Measurements from ENCODE around the gene PLBD2.
"Not testable (repeated sequence)": the region's sequence is repeated elsewhere in the genome, so short reads cannot be mapped to it uniquely, and the experiment has no call there.

Gene PLBD2

DNA sequence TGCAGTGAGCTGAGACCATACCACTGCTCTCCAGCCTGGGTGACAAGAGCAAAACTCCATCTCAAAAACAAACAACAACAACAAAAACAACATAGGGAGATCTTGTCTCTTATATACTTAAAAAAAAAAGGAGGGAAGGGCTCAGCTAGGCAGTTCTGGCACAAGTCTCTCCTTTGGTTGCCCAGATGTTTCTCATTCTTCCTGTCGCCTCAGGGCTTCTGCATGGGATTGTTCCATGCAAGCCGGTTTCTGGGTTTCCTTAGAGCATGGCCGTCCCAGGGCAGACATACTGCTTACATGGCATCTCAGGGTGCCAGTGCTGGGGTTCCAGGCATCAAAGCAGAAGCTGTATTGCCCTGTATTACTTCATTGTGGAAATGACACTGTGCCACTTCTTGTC, 18.3 kb upstream of the PLBD2 start:
- Histone ChIP-seq H3K4me1 (ENCODE audit: control insufficient read depth, low read depth, low read length) (no peaks in the 10 kb centered on the region), H3K4me3 (ENCODE audit: low read length) (no peak overlapping the region), H3K9ac (ENCODE audit: low read length) (no peak overlapping the region), H3K27me3 (ENCODE audit: control insufficient read depth, insufficient read depth, low read length) (no peaks in the 10 kb centered on the region), H3K9me3 (ENCODE audit: control insufficient read depth, low read depth, low read length) (no peaks in the 10 kb centered on the region), H3K27ac (ENCODE audit: low read length) (no peak overlapping the region), H3K36me3 (ENCODE audit: control insufficient read depth, low read depth, low read length) (no peaks in the 10 kb centered on the region)

- H3K36me3 ChIP-seq (ENCODE audit: control insufficient read depth, low read depth, low read length), result no peaks in the 10 kb centered on the region
- no peaks in the 10 kb centered on the region for H3K9me3 ChIP-seq (ENCODE audit: control insufficient read depth, low read depth, low read length)
- H3K4me3 ChIP-seq (ENCODE audit: low read length), result no peak overlapping the region
- H3K9ac ChIP-seq (ENCODE audit: low read length), result no peak overlapping the region
- no peak overlapping the region for H3K27ac ChIP-seq (ENCODE audit: low read length)
- H3K27me3 ChIP-seq (ENCODE audit: control insufficient read depth, insufficient read depth, low read length), result no peaks in the 10 kb centered on the region
- H3K4me1 ChIP-seq (ENCODE audit: control insufficient read depth, low read depth, low read length), result no peaks in the 10 kb centered on the region
Observed at GRCh38 chr12:113341535-113341934, 16.9 kb upstream of the PLBD2 start.

GRCh38 chr12:113345318-113345717, 13.1 kb upstream of the PLBD2 start:
- Histone ChIP-seq H3K27ac (ENCODE audit: low read length) (no peak overlapping the region), H3K9ac (ENCODE audit: low read length) (no peak overlapping the region), H3K27me3 (ENCODE audit: control insufficient read depth, insufficient read depth, low read length) (no peaks in the 10 kb centered on the region)

GRCh38 chr12:113346353-113346752, 12.0 kb upstream of the PLBD2 start:
- Histone ChIP-seq H3K4me3 (ENCODE audit: low read length) (no peak overlapping the region), H3K27me3 (ENCODE audit: control insufficient read depth, insufficient read depth, low read length) (no peaks in the 10 kb centered on the region), H3K4me1 (ENCODE audit: control insufficient read depth, low read depth, low read length) (no peaks in the 10 kb centered on the region), H3K27ac (ENCODE audit: low read length) (no peak overlapping the region), H3K9me3 (ENCODE audit: control insufficient read depth, low read depth, low read length) (no peaks in the 10 kb centered on the region), H3K36me3 (ENCODE audit: control insufficient read depth, low read depth, low read length) (no peaks in the 10 kb centered on the region), H3K9ac (ENCODE audit: low read length) (no peak overlapping the region)

More at GRCh38 chr12:113345318-113345717, 13.1 kb upstream of the PLBD2 start:
- no peaks in the 10 kb centered on the region for H3K36me3 ChIP-seq (ENCODE audit: control insufficient read depth, low read depth, low read length)
- no peaks in the 10 kb centered on the region for H3K9me3 ChIP-seq (ENCODE audit: control insufficient read depth, low read depth, low read length)
- H3K4me1 ChIP-seq (ENCODE audit: control insufficient read depth, low read depth, low read length), result no peaks in the 10 kb centered on the region
- no peak overlapping the region for H3K4me3 ChIP-seq (ENCODE audit: low read length)

- no peak overlapping the region for H3K4me3 ChIP-seq (ENCODE audit: low read length)
- H3K9ac ChIP-seq (ENCODE audit: low read length), result no peak overlapping the region
- no peaks in the 10 kb centered on the region for H3K9me3 ChIP-seq (ENCODE audit: control insufficient read depth, low read depth, low read length)
- H3K27me3 ChIP-seq (ENCODE audit: control insufficient read depth, insufficient read depth, low read length), result no peaks in the 10 kb centered on the region
- no peaks in the 10 kb centered on the region for H3K36me3 ChIP-seq (ENCODE audit: control insufficient read depth, low read depth, low read length)
- no peak overlapping the region for H3K27ac ChIP-seq (ENCODE audit: low read length)
- no peaks in the 10 kb centered on the region for H3K4me1 ChIP-seq (ENCODE audit: control insufficient read depth, low read depth, low read length)
Observed at GRCh38 chr12:113347107-113347506, 11.3 kb upstream of the PLBD2 start.

DNA sequence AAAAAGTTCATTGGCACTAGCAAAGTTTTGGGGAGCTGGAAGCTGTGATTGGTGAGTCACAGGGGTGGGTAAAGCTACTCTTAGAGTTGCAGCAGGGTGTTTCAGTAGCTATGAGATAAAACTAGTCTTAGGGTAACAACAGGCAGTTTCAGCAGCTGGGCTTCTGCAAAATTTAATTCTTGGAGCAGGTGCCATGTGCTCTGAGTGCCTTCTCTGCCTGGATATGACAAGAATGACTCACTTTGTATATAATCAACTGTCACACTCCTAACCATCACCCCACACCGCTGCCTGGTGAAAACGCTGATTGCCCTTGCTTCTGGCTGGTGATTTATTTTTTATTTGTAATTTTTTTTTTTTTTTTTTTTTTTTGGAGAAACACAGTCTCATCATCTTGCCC, 10.5 kb upstream of the PLBD2 start:
- Histone ChIP-seq H3K36me3 (ENCODE audit: control insufficient read depth, low read depth, low read length) (no peaks in the 10 kb centered on the region), H3K4me3 (ENCODE audit: low read length) (no peak overlapping the region), H3K9me3 (ENCODE audit: control insufficient read depth, low read depth, low read length) (no peaks in the 10 kb centered on the region), H3K27me3 (ENCODE audit: control insufficient read depth, insufficient read depth, low read length) (no peaks in the 10 kb centered on the region), H3K9ac (ENCODE audit: low read length) (no peak overlapping the region), H3K4me1 (ENCODE audit: control insufficient read depth, low read depth, low read length) (no peaks in the 10 kb centered on the region), H3K27ac (ENCODE audit: low read length) (no peak overlapping the region)

GRCh38 chr12:113348849-113349536, 9.4 kb upstream of the PLBD2 start:
- Histone ChIP-seq H3K27me3 (ENCODE audit: control insufficient read depth, insufficient read depth, low read length) (no peaks in the 10 kb centered on the region), H3K36me3 (ENCODE audit: control insufficient read depth, low read depth, low read length) (no peaks in the 10 kb centered on the region), H3K9ac (ENCODE audit: low read length) (no peak overlapping the region), H3K27ac (ENCODE audit: low read length) (no peak overlapping the region), H3K9me3 (ENCODE audit: control insufficient read depth, low read depth, low read length) (no peaks in the 10 kb centered on the region), H3K4me3 (ENCODE audit: low read length) (no peak overlapping the region), H3K4me1 (ENCODE audit: control insufficient read depth, low read depth, low read length) (no peaks in the 10 kb centered on the region)

DNA sequence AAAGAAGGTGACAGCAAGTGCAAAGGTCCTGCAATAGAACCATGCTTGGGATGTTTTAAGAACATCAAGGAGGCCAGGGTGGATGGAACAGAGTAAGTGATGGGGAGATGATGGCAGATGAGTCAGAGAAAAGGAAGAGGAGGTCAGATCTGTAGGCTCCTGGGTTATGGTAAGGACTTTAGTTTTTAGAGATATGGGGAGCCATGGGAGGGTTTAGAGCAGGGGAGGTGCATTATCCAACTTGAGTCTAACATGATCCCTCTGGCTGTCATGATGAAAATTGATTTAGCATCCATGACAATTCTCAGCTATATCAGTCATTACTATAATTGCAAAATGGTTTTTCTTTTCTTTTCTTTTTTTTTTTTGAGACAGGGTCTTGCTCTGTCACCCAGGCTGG, 7.3 kb upstream of the PLBD2 start:
- no peaks in the 10 kb centered on the region for H3K9me3 ChIP-seq (ENCODE audit: control insufficient read depth, low read depth, low read length)
- no peak overlapping the region for H3K27ac ChIP-seq (ENCODE audit: low read length)
- H3K36me3 ChIP-seq (ENCODE audit: control insufficient read depth, low read depth, low read length), result no peaks in the 10 kb centered on the region
- H3K9ac ChIP-seq (ENCODE audit: low read length), result no peak overlapping the region
- H3K4me3 ChIP-seq (ENCODE audit: low read length), result no peak overlapping the region
- no peaks in the 10 kb centered on the region for H3K4me1 ChIP-seq (ENCODE audit: control insufficient read depth, low read depth, low read length)
- no peaks in the 10 kb centered on the region for H3K27me3 ChIP-seq (ENCODE audit: control insufficient read depth, insufficient read depth, low read length)

DNA sequence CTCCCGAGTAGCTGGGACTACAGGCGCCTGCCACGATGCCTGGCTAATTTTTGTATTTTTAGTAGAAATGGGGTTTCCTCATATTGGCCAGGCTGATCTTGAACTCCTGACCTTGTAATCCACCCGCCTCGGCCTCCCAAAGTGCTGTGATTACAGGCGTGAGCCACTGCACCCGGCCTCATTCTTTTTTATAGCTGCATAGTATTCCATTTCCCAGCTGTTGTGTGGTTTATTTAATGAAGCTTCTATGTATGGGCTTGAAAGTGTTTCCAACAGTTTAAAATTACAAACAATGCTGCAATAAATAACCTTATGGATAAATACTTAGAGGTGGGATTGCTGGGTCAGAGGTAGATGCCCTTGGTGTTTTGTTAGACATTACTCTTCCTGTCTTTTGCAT, 4.2 kb upstream of the PLBD2 start:
- H3K9me3 ChIP-seq (ENCODE audit: control insufficient read depth, low read depth, low read length), result not testable (repeated sequence)

GRCh38 chr12:113359133-113359938, 949 bp downstream of the PLBD2 start:
- no peaks in the 10 kb centered on the region for H3K27me3 ChIP-seq (ENCODE audit: control insufficient read depth, insufficient read depth, low read length)
- H3K4me3 ChIP-seq (ENCODE audit: low read length), result peak overlapping the region; percentile 73
- peaks cover 4% of the 10 kb centered on the region for H3K4me1 ChIP-seq (ENCODE audit: control insufficient read depth, low read depth, low read length)
- peak overlapping the region; percentile 50 for H3K9ac ChIP-seq (ENCODE audit: low read length)
- H3K27ac ChIP-seq (ENCODE audit: low read length), result no peak overlapping the region
- no peaks in the 10 kb centered on the region for H3K36me3 ChIP-seq (ENCODE audit: control insufficient read depth, low read depth, low read length)
- H3K9me3 ChIP-seq (ENCODE audit: control insufficient read depth, low read depth, low read length), result no peaks in the 10 kb centered on the region

More for the DNA sequence above, 4.2 kb upstream of the PLBD2 start:
- H3K9ac ChIP-seq (ENCODE audit: low read length); H3K36me3 ChIP-seq (ENCODE audit: control insufficient read depth, low read depth, low read length); H3K4me1 ChIP-seq (ENCODE audit: control insufficient read depth, low read depth, low read length); H3K4me3 ChIP-seq (ENCODE audit: low read length); H3K27me3 ChIP-seq (ENCODE audit: control insufficient read depth, insufficient read depth, low read length); H3K27ac ChIP-seq (ENCODE audit: low read length): not testable (repeated sequence)

DNA sequence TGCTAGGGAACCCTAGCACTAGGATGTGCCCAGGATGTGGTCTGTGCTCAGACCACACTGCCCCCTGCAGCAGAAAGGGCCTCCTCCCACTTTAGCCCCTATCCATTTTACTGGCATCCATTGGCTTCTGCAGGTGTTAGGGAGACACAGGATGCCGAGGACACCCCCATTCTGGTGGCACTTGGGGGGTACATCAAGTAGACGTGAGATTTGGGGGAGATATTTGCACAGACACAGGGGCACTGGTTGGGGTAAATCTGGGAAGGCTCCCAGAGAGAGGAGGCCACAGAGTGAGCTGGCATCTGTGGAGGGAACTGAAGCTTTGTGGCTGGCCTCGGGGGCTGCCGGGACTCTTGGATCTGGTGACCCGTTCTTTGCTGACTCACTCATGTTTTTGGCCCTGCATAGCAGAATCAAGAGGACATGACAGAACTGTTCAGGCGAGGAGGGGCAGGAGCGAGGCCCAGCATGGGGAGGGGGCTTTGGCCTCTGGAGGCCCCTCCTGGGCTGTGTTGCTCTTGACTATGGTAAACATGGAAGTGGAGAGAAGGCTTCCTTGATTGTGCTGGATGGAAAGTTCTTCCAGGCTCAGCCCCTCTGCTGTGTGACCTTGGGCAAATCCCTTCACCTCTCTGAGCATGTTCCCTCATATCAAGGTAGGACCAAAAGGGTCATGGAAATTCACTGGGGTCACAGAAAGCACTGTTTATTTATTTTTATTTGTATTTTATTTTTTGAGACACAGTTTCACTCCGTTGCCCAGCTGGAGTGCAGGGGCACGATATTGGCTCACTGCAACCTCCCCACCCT, 1.8 kb downstream of the PLBD2 start:
- Histone ChIP-seq H3K27me3 (ENCODE audit: control insufficient read depth, insufficient read depth, low read length) (no peaks in the 10 kb centered on the region), H3K27ac (ENCODE audit: low read length) (no peak overlapping the region), H3K36me3 (ENCODE audit: control insufficient read depth, low read depth, low read length) (no peaks in the 10 kb centered on the region), H3K9me3 (ENCODE audit: control insufficient read depth, low read depth, low read length) (no peaks in the 10 kb centered on the region), H3K9ac (ENCODE audit: low read length) (no peak overlapping the region), H3K4me3 (ENCODE audit: low read length) (no peak overlapping the region), H3K4me1 (ENCODE audit: control insufficient read depth, low read depth, low read length) (peaks cover 4% of the 10 kb centered on the region)
